PC-3 (cell line): ENCODE measurements around the gene MED26.

Experiments
- CTCF ChIP-seq: fragments of 300-600 bp; sonication (generic); conservative IDR thresholded peaks from 2 replicates; pipeline ENCODE4 v1.5.1; 2017; ENCODE audit warnings: antibody characterized with exemption, low read depth, mild to moderate bottlenecking, low read length
- EZH2 ChIP-seq: fragments of 300-600 bp; sonication (generic); IDR thresholded peaks from one replicate; pipeline ENCODE4 v1.6.1; 2017; ENCODE audit warnings: antibody characterized with exemption, mild to moderate bottlenecking, low read length; ENCODE audit not compliant: unreplicated experiment
- EZH2phosphoT487 ChIP-seq: fragments of 300-600 bp; sonication (generic); IDR thresholded peaks from 2 replicates; pipeline ENCODE4 v1.6.1; 2018; ENCODE audit warnings: mild to moderate bottlenecking, antibody characterized with exemption, low read length, borderline replicate concordance

- TF ChIP-seq CTCF: no peak
- no peak for TF ChIP-seq EZH2phosphoT487
- TF ChIP-seq EZH2: no peak
Measured at GRCh38 chr19:16620584-16620983, 7.4 kb downstream of the MED26 start.
